ENCODE measurements around the gene ACAA1. TPM values are rescaled to one million over a fixed set of nuclear protein-coding genes. Genes with fewer than 3 reads are reported as not detected.
A peak's percentile ranks its signal among the peaks of the same experiment; 100 is the strongest.
"Not testable (repeated sequence)": the region's sequence is repeated elsewhere in the genome, so short reads cannot be mapped to it uniquely, and the experiment has no call there.

Gene ACAA1
- total RNA-seq, 1 experiment from 2014 or later = 44.3 TPM

DNA sequence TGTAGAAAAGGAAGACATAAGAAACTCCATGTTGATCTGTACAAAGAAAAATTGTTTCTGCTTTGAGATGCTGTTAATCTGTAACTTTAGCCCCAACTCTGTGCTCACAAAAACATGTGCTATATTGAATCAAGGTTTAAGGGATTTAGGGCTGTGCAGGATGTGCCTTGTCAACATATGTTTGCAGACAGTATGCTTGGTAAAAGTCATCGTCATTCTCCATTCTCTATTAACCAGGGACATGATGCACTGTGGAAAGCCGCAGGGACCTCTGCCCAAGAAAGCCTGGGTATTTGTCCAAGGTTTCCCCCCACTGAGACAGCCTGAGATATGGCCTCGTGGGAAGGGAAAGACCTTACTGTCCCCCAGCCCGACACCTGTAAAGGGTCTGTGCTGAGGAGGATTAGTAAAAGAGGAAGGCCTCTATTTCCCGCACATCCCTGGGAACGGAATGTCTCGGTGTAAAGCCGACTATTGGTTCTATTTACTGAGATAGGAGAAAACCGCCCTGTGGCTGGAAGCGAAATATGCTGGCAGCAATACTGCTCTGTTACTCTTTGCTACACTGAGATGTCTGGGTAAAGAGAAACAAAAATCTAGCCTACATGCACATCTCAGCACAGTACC is 2.3 kb downstream of the ACAA1 start:
- not testable (repeated sequence) for H2BK20ac ChIP-seq (ENCODE audit: low read depth, low read length, poor library complexity, severe bottlenecking); H2BK120ac ChIP-seq (ENCODE audit: low read depth, low read length, poor library complexity, severe bottlenecking); H2AFZ ChIP-seq (ENCODE audit: low read length); H3K18ac ChIP-seq (ENCODE audit: insufficient read length, low read depth, low read length); H3K9ac ChIP-seq (ENCODE audit: extremely low read depth, insufficient read length, low read length); H3K23ac ChIP-seq (ENCODE audit: insufficient read length, low read depth, low read length); H3K27ac ChIP-seq (ENCODE audit: insufficient read length, low read depth, low read length); H3K9me3 ChIP-seq (ENCODE audit: control insufficient read depth, low read depth, low read length); H2BK12ac ChIP-seq (ENCODE audit: insufficient read length, low read depth, low read length); H3K79me1 ChIP-seq (ENCODE audit: insufficient read depth, low read depth, low read length, poor library complexity, severe bottlenecking); H3K27me3 Mint-ChIP-seq (ENCODE audit: low read depth); H3K79me2 ChIP-seq (ENCODE audit: insufficient read depth, low read length); H2BK5ac ChIP-seq (ENCODE audit: insufficient read length, low read length); H3K56ac ChIP-seq (ENCODE audit: insufficient read length, low read depth, low read length); H3K27ac Mint-ChIP-seq; DNase-seq; H2AK5ac ChIP-seq (ENCODE audit: insufficient read length, low read length); H4K5ac ChIP-seq (ENCODE audit: insufficient read length, low read depth, low read length); H2BK15ac ChIP-seq (ENCODE audit: low read depth, low read length); H3K27me3 ChIP-seq (ENCODE audit: insufficient read depth, low read length); H3T11ph ChIP-seq (ENCODE audit: low read length); H4K8ac ChIP-seq (replicated peaks; ENCODE audit: insufficient read length, low read depth, low read length); H4K91ac ChIP-seq (ENCODE audit: insufficient read length, low read depth, low read length); H4K20me1 ChIP-seq (ENCODE audit: control insufficient read depth, insufficient read depth, insufficient read length); H3K9me3 Mint-ChIP-seq; H3K4ac ChIP-seq (ENCODE audit: low read depth, low read length); H3K4me2 ChIP-seq (ENCODE audit: insufficient read depth, insufficient read length, low read length); H3K14ac ChIP-seq (ENCODE audit: insufficient read depth, low read length); H3K4me1 ChIP-seq (ENCODE audit: insufficient read depth, low read length)
- WGBS (ENCODE audit: extremely low coverage, insufficient read length, low lambda C conversion rate) = no CpG with 5 or more reads among the region's 10 CpGs
- Mint-ChIP-seq H3K4me3 (peak overlapping the region; percentile 91 to 92; a peak in 2 of 5 replicates), H3K36me3 (ENCODE audit: insufficient read depth in 1 of 3, low read depth in 3 of 3) (peaks cover 26 to 50% (median 27%) of the 10 kb centered on the region in 3 experiments), H3K4me1 (peaks cover 32 to 33% of the 10 kb centered on the region in 2 experiments)
- H3K23me2 ChIP-seq (ENCODE audit: insufficient read length, low read depth, low read length, poor library complexity, severe bottlenecking) = peaks cover 18% of the 10 kb centered on the region
